ENCODE results near the gene CSGALNACT2.

CSGALNACT2 gene

DNA sequence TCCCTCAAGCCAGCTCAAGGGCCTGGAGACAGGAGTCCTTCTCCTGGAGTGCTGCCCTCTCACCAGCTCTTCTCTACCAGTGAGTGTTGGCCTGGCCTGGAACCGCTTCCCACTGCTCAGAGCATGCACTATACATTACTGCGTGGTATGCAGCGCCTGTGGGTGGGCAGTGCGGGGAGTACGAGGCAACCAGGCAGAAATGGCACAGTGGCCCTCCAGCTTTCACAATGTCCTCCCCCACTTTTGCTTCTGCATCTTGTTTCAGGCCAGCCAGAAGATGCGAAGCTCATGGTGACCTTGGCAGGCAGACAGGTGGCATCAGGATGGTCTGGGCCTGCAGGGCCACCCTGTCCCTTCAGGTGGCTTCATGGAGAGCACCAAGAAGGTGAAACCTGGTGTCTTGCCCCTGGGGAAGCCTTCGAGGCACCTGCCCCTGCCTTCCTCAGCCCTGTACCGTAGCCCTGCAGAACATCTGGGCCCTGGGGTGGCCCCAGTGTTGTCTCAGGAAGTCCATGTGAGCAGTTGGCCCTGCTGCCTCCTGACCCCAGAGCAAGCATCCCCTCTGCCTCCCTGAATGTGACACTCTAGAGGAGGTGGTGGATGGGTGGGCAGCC lies 92.8 kb downstream of the CSGALNACT2 start:
- DNase-seq (ENCODE audit: low spot score) = no peak

DNA sequence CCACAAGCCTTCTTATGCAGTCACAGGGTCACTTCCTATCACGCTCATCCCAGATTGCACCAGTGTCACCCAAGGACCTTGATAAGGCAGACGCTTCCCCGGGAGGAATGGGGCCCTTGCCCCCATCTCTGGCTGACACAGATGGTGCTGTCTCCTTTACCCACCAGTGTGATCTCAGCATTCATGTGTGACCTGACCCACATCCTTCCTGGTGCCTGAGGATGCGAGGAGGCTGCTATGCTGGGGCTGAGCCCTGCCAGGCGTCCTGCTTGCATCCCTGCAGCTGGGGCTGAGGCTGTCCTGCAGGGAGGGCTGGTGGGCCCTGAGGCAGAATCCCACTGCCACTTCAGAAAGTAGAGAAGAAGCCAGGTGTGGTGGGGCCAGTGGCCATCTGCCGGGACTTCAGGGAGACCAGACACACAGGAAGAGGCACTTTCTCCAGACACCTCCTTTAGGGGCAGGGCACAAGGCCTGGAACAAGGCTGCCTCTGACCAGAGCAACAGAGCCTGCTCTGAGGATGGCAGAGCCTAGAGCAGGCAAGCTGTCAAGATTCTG lies 93.4 kb downstream of the CSGALNACT2 start:
- no peak for DNase-seq (ENCODE audit: low spot score)

GRCh38 chr10:43233601-43234430 lies 95.6 kb downstream of the CSGALNACT2 start:
- DNase-seq (ENCODE audit: low spot score) = no peak

DNA sequence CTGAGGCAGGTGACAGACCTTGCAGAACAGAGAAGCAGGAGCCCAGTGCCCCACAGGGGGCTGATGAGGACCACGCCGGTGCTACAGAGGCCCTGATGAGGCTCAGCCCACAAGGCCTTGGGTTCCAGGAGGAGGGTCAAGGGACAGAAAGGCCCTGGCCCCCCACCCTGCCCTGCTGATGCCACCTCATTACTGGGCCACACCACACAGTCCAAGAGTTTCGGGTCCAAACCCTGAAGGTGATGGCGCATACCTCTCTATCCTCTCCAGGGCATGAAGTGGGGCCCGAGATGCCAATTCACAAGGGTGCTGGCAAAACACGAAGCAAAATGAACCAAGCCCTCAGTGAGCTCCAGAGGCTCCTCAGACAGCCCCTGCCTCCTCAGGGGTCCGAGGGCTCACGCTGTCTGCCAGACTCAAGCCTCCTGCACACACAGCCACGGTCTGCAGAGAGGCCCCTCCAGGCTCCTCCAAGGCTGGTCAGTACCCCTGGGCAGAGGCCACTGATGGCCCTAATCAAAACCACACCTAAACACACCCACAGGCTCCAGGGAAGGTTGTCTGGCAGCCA lies 96.3 kb downstream of the CSGALNACT2 start:
- DNase-seq (ENCODE audit: low spot score) = no peak
